ENCODE data around the gene KLK10. TPM values are rescaled to one million over a fixed set of nuclear protein-coding genes. Genes with fewer than 3 reads are reported as not detected.

KLK10 gene, protein sequence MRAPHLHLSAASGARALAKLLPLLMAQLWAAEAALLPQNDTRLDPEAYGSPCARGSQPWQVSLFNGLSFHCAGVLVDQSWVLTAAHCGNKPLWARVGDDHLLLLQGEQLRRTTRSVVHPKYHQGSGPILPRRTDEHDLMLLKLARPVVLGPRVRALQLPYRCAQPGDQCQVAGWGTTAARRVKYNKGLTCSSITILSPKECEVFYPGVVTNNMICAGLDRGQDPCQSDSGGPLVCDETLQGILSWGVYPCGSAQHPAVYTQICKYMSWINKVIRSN
- 0.44 TPM for polyA plus RNA-seq (2013, experiment 1 of 4)
- 0.78 TPM for polyA plus RNA-seq (2013, experiment 2 of 4)
- polyA plus RNA-seq (2013, experiment 3 of 4), result 1.3 TPM
- 1.8 TPM for polyA plus RNA-seq (2013, experiment 4 of 4)

DNA sequence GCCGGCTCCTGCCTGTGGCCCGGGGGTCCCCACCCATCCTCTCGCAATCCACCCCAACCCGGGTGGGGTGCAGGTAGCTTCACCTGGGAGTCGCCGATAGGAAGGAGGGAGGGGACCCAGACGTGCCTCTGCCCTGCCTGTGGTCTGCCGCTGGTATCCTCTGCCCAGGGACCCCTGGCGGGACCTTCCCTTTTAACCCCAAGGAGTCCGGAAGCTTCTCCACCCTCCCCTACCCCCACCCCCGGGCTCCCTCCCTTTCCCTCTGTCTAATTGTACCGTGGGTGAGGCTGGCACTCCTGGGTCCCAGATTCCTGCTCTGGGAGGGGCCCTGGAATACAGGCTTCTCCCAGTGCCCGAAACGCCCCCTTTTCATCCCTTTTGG is at the start of gene KLK10:
Gene KLK10, minus strand, starts transcription at position 166 of the 382 bp plus-strand sequence. CDS start 579 bp downstream, outside the sequence.
- Histone ChIP-seq H3K4me3 (ENCODE audit: insufficient read depth, low read depth, low read length) (peak within 1 kb of the TSS; percentile 20), H3K36me3 (ENCODE audit: control insufficient read depth, insufficient read depth, low read length) (no peaks in the 10 kb centered on the region), H3K27ac (ENCODE audit: insufficient read depth, low read depth, low read length, poor library complexity, severe bottlenecking) (no peak within 1 kb of the TSS), H3K9me3 (ENCODE audit: control insufficient read depth, low read length) (no peaks in the 10 kb centered on the region), H3K27me3 (ENCODE audit: control insufficient read depth, insufficient read depth, low read length, poor library complexity, severe bottlenecking) (peaks cover 64% of the 10 kb centered on the region), H3K4me1 (ENCODE audit: control insufficient read depth, insufficient read depth, low read length) (peaks cover 10% of the 10 kb centered on the region)
- WGBS, 2 experiments, result 10% methylated on average over 14 of the region's 14 CpGs

GRCh38 chr19:51066393-51067186 is 47.1 kb upstream of the KLK10 start:
- peaks cover 25% of the 10 kb centered on the region for H3K27me3 ChIP-seq (ENCODE audit: control insufficient read depth, insufficient read depth, low read length, poor library complexity, severe bottlenecking)
- no peaks in the 10 kb centered on the region for H3K36me3 ChIP-seq (ENCODE audit: control insufficient read depth, insufficient read depth, low read length)
- 87% methylated on average over 7 of the region's 7 CpGs for WGBS, 2 experiments
- H3K4me3 ChIP-seq (ENCODE audit: insufficient read depth, low read depth, low read length), result no peak overlapping the region
- H3K9me3 ChIP-seq (ENCODE audit: control insufficient read depth, low read length), result no peaks in the 10 kb centered on the region
- H3K4me1 ChIP-seq (ENCODE audit: control insufficient read depth, insufficient read depth, low read length), result no peaks in the 10 kb centered on the region
- H3K27ac ChIP-seq (ENCODE audit: insufficient read depth, low read depth, low read length, poor library complexity, severe bottlenecking), result no peak overlapping the region

DNA sequence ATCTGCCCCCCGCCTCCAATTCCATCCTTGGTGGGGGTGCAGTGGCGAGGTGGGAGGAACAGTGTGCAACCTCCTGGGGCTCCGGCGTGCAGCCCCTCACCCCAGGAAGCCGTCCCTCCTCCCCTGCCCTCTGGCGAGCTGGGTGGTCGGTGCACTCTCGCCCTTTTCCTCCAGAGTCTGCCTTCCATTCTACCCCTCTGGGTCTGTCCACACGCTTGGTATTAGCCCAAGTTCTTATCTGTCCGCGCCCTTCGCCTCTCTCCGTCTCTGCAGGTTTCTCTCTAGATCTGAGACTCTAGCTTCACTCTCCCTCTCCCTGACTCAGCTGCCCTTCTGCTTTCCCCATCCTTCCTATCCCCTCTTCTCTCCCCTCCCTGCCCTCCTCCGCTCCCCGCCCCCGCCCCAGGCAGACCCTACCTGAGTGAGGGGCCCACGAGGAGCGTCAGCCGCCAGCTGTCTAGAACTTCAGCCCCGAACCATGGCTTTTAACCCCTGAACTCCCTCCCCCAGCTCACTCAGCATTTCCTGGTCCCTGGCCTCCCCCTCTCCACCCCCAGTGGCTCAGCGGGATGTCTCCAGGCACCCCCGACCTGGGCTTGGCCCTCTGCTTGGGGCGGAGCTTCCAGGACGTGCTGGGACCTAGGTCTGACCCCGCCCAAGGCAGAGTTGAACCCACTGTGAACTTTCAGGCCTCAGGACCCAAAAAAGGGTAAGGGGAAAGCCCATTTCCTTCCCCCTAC is 45.9 kb upstream of the KLK10 start:
- no peak overlapping the region for H3K4me3 ChIP-seq (ENCODE audit: insufficient read depth, low read depth, low read length)
- no peak overlapping the region for H3K27ac ChIP-seq (ENCODE audit: insufficient read depth, low read depth, low read length, poor library complexity, severe bottlenecking)
- peaks cover 25% of the 10 kb centered on the region for H3K27me3 ChIP-seq (ENCODE audit: control insufficient read depth, insufficient read depth, low read length, poor library complexity, severe bottlenecking)
- no peaks in the 10 kb centered on the region for H3K36me3 ChIP-seq (ENCODE audit: control insufficient read depth, insufficient read depth, low read length)
- H3K9me3 ChIP-seq (ENCODE audit: control insufficient read depth, low read length), result no peaks in the 10 kb centered on the region
- 13% methylated on average over 25 of the region's 25 CpGs for WGBS, 2 experiments
- no peaks in the 10 kb centered on the region for H3K4me1 ChIP-seq (ENCODE audit: control insufficient read depth, insufficient read depth, low read length)

- WGBS, 2 experiments, result 16 to 18% methylated on average over 37 to 38 of the region's 38 CpGs
- H3K9me3 ChIP-seq (ENCODE audit: control insufficient read depth, low read length), result no peaks in the 10 kb centered on the region
- H3K4me1 ChIP-seq (ENCODE audit: control insufficient read depth, insufficient read depth, low read length), result no peaks in the 10 kb centered on the region
- no peak within 1 kb of the TSS for H3K4me3 ChIP-seq (ENCODE audit: insufficient read depth, low read depth, low read length)
- no peaks in the 10 kb centered on the region for H3K36me3 ChIP-seq (ENCODE audit: control insufficient read depth, insufficient read depth, low read length)
- no peak within 1 kb of the TSS for H3K27ac ChIP-seq (ENCODE audit: insufficient read depth, low read depth, low read length, poor library complexity, severe bottlenecking)
- peaks cover 25% of the 10 kb centered on the region for H3K27me3 ChIP-seq (ENCODE audit: control insufficient read depth, insufficient read depth, low read length, poor library complexity, severe bottlenecking)
These were observed 45.2 kb upstream of the KLK10 start, which contains the start of gene KLK13 for GRCh38 chr19:51064534-51065220. Gene KLK13 (minus strand): TSS chr19:51065092. CDS start chr19:51065067, 25 bp downstream.

- Histone ChIP-seq H3K9me3 (ENCODE audit: control insufficient read depth, low read length) (no peaks in the 10 kb centered on the region), H3K36me3 (ENCODE audit: control insufficient read depth, insufficient read depth, low read length) (no peaks in the 10 kb centered on the region), H3K4me1 (ENCODE audit: control insufficient read depth, insufficient read depth, low read length) (no peaks in the 10 kb centered on the region), H3K27ac (ENCODE audit: insufficient read depth, low read depth, low read length, poor library complexity, severe bottlenecking) (no peak overlapping the region), H3K27me3 (ENCODE audit: control insufficient read depth, insufficient read depth, low read length, poor library complexity, severe bottlenecking) (peaks cover 25% of the 10 kb centered on the region), H3K4me3 (ENCODE audit: insufficient read depth, low read depth, low read length) (no peak overlapping the region)
- WGBS, 2 experiments, result 94 to 95% methylated on average over 7 of the region's 7 CpGs
These were observed 44.2 kb upstream of the KLK10 start for GRCh38 chr19:51063664-51064063.

DNA sequence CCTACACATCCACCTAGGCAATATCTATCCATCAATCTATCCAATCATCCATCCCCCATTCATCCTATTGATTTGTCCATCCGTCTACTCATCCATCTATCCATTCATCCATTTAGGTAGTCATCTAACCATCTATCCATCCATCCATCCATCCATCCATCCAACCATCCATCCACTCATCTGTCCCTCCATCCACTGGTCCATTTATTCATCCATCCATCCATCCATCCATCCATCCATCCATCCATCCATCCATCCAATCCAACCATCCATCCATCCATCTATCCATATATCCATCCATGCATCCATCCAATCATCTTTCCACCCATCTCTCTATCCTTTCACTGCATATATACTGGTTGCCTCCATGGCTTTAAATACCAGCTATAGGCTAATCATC is 41.5 kb upstream of the KLK10 start:
- Histone ChIP-seq H3K36me3 (ENCODE audit: control insufficient read depth, insufficient read depth, low read length) (no peaks in the 10 kb centered on the region), H3K27ac (ENCODE audit: insufficient read depth, low read depth, low read length, poor library complexity, severe bottlenecking) (no peak overlapping the region), H3K4me3 (ENCODE audit: insufficient read depth, low read depth, low read length) (no peak overlapping the region), H3K27me3 (ENCODE audit: control insufficient read depth, insufficient read depth, low read length, poor library complexity, severe bottlenecking) (peaks cover 21% of the 10 kb centered on the region), H3K4me1 (ENCODE audit: control insufficient read depth, insufficient read depth, low read length) (no peaks in the 10 kb centered on the region), H3K9me3 (ENCODE audit: control insufficient read depth, low read length) (no peaks in the 10 kb centered on the region)
- whole genome bisulfite sequencing, 2 experiments, result 0% methylated on average over 1 of the region's 1 CpG

- Histone ChIP-seq H3K9me3 (ENCODE audit: control insufficient read depth, low read length) (no peaks in the 10 kb centered on the region), H3K36me3 (ENCODE audit: control insufficient read depth, insufficient read depth, low read length) (no peaks in the 10 kb centered on the region), H3K4me1 (ENCODE audit: control insufficient read depth, insufficient read depth, low read length) (no peaks in the 10 kb centered on the region), H3K27me3 (ENCODE audit: control insufficient read depth, insufficient read depth, low read length, poor library complexity, severe bottlenecking) (peaks cover 14% of the 10 kb centered on the region), H3K27ac (ENCODE audit: insufficient read depth, low read depth, low read length, poor library complexity, severe bottlenecking) (no peak overlapping the region), H3K4me3 (ENCODE audit: insufficient read depth, low read depth, low read length) (no peak overlapping the region)
- 69 to 70% methylated on average over 4 of the region's 4 CpGs for WGBS, 2 experiments
These were observed 40.8 kb upstream of the KLK10 start for GRCh38 chr19:51060336-51060735.

DNA sequence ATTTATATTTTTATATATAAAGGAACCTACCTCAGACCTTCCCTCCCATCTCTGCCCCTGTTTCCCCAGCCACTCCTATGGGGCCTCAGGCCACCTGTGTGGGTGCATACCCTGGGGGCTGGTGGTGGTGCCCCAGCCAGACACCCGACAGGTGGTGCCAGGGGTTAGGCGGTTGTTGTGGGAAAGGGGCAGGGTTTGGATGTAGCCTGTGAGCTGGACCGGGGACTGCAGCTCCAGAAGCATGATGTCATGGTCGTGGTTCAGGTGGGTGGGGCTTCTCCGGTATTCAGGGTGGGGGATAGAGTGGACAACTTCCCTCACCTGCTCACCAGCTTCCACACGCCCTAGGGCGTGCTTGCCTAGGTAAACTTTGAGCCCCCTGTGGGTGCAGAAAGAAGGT is 40.2 kb upstream of the KLK10 start:
- Histone ChIP-seq H3K27ac (ENCODE audit: insufficient read depth, low read depth, low read length, poor library complexity, severe bottlenecking) (no peak overlapping the region), H3K4me1 (ENCODE audit: control insufficient read depth, insufficient read depth, low read length) (no peaks in the 10 kb centered on the region), H3K27me3 (ENCODE audit: control insufficient read depth, insufficient read depth, low read length, poor library complexity, severe bottlenecking) (peaks cover 9% of the 10 kb centered on the region), H3K36me3 (ENCODE audit: control insufficient read depth, insufficient read depth, low read length) (no peaks in the 10 kb centered on the region), H3K9me3 (ENCODE audit: control insufficient read depth, low read length) (no peaks in the 10 kb centered on the region), H3K4me3 (ENCODE audit: insufficient read depth, low read depth, low read length) (no peak overlapping the region)
- WGBS, 2 experiments, result 84 to 94% methylated on average over 5 to 7 of the region's 7 CpGs

GRCh38 chr19:51055866-51056265 is 36.4 kb upstream of the KLK10 start:
- Histone ChIP-seq H3K27ac (ENCODE audit: insufficient read depth, low read depth, low read length, poor library complexity, severe bottlenecking) (no peak overlapping the region), H3K9me3 (ENCODE audit: control insufficient read depth, low read length) (no peaks in the 10 kb centered on the region), H3K36me3 (ENCODE audit: control insufficient read depth, insufficient read depth, low read length) (no peaks in the 10 kb centered on the region), H3K4me3 (ENCODE audit: insufficient read depth, low read depth, low read length) (no peak overlapping the region), H3K4me1 (ENCODE audit: control insufficient read depth, insufficient read depth, low read length) (peaks cover 5% of the 10 kb centered on the region), H3K27me3 (ENCODE audit: control insufficient read depth, insufficient read depth, low read length, poor library complexity, severe bottlenecking) (no peaks in the 10 kb centered on the region)
